ENCODE results near the gene DISC1. TPM values are rescaled to one million over a fixed set of nuclear protein-coding genes. Genes with fewer than 3 reads are reported as not detected.

DISC1 gene
- total RNA-seq, 1 experiment from 2014 or later, result 0.36 TPM

- ChIA-PET CTCF (no interaction called here), POLR2A (no interaction called here)
- no peak for ATAC-seq
- Histone ChIP-seq H3K4me1 (ENCODE audit: control insufficient read depth, insufficient read depth, low read length) (no peaks in the 10 kb centered on the region), H3K27ac (ENCODE audit: low read length) (no peak overlapping the region), H3K9me3 (ENCODE audit: control insufficient read depth, insufficient read depth, low read depth, low read length) (no peaks in the 10 kb centered on the region), H3K4me3 (ENCODE audit: low read depth in 2 of 2, low read length in 2 of 2) (no peak overlapping the region), H3K27me3 (ENCODE audit: control insufficient read depth, insufficient read depth, low read length) (peaks cover 2% of the 10 kb centered on the region; the same call in 1 of the 2 replicates), H3K36me3 (ENCODE audit: control insufficient read depth, insufficient read depth, low read length) (no peaks in the 10 kb centered on the region)
- DNase-seq (ENCODE audit: low read depth, low spot score), result no peak
- TF ChIP-seq SIN3A (IDR thresholded peaks at IDR 0.05; ENCODE audit: borderline replicate concordance, insufficient read depth, low read depth, low read length) (no peak), POLR2AphosphoS5 (IDR thresholded peaks at IDR 0.05; ENCODE audit: low read depth, low read length) (no peak), TCF7L2 (IDR thresholded peaks at IDR 0.05; ENCODE audit: low read depth, low read length) (no peak), REST (IDR thresholded peaks at IDR 0.05; ENCODE audit: insufficient read depth in 1 of 2, low read depth in 2 of 2, low read length in 1 of 2) (no peak)
- TF ChIP-seq, protein P1, sequence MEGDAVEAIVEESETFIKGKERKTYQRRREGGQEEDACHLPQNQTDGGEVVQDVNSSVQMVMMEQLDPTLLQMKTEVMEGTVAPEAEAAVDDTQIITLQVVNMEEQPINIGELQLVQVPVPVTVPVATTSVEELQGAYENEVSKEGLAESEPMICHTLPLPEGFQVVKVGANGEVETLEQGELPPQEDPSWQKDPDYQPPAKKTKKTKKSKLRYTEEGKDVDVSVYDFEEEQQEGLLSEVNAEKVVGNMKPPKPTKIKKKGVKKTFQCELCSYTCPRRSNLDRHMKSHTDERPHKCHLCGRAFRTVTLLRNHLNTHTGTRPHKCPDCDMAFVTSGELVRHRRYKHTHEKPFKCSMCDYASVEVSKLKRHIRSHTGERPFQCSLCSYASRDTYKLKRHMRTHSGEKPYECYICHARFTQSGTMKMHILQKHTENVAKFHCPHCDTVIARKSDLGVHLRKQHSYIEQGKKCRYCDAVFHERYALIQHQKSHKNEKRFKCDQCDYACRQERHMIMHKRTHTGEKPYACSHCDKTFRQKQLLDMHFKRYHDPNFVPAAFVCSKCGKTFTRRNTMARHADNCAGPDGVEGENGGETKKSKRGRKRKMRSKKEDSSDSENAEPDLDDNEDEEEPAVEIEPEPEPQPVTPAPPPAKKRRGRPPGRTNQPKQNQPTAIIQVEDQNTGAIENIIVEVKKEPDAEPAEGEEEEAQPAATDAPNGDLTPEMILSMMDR (IDR thresholded peaks at IDR 0.05), result no peak
- in situ Hi-C loops (cut with HindIII; ENCODE audit: low pct_unique_long_range_greater_than_20kb, low sequenced_read_pairs), result no loop called here
- no TSS peak for BruUV-seq (replicated peaks)
- intact Hi-C loops (cut with micrococcal nuclease; ENCODE audit: unreplicated experiment), result no loop called here
These were observed 51.4 kb downstream of the DISC1 start for GRCh38 chr1:231678011-231678432.

DNA sequence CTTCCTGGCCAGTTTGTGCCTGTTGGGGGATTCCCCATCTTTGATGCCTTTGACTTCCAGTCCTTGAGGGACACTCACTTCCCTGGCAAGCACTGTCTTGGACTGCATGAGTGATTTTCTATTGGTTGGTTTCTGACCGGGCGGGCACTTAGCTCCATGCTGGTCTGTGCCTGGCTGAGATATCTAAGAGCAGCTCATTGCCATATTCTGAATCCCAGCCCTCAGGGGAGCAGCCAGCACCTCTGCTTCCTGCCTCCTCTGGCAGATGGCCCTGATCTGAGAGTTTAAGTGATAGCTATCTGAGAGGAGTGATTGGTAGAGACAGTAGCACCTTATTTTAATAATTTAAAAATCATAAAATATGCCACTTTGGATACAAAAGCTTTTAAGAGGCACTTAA is 52.5 kb downstream of the DISC1 start:
- no peak for DNase-seq (ENCODE audit: low read depth, low spot score)

More for the DNA sequence above, 52.5 kb downstream of the DISC1 start:
- in situ Hi-C loops (cut with HindIII; ENCODE audit: low pct_unique_long_range_greater_than_20kb, low sequenced_read_pairs) (no loop called here), intact Hi-C loops (cut with micrococcal nuclease; ENCODE audit: unreplicated experiment) (no loop called here)
- ATAC-seq, result no peak
- ChIA-PET CTCF (no interaction called here), POLR2A (no interaction called here)
- no TSS peak for BruUV-seq (replicated peaks)
- no peak overlapping the region for H3K27ac ChIP-seq (ENCODE audit: low read length)
- peaks cover 2% of the 10 kb centered on the region; the same call in 1 of the 2 replicates for H3K27me3 ChIP-seq (ENCODE audit: control insufficient read depth, insufficient read depth, low read length)
- TF ChIP-seq SIN3A (IDR thresholded peaks at IDR 0.05; ENCODE audit: borderline replicate concordance, insufficient read depth, low read depth, low read length), result no peak
- TF ChIP-seq, protein P1 (IDR thresholded peaks at IDR 0.05), result no peak
- no peak for TF ChIP-seq REST (IDR thresholded peaks at IDR 0.05; ENCODE audit: insufficient read depth in 1 of 2, low read depth in 2 of 2, low read length in 1 of 2)
- TF ChIP-seq TCF7L2 (IDR thresholded peaks at IDR 0.05; ENCODE audit: low read depth, low read length), result no peak
- no peak for TF ChIP-seq POLR2AphosphoS5 (IDR thresholded peaks at IDR 0.05; ENCODE audit: low read depth, low read length)
- H3K4me1 ChIP-seq (ENCODE audit: control insufficient read depth, insufficient read depth, low read length), result no peaks in the 10 kb centered on the region
- no peak overlapping the region for H3K4me3 ChIP-seq (ENCODE audit: low read depth in 2 of 2, low read length in 2 of 2)
- no peaks in the 10 kb centered on the region for H3K9me3 ChIP-seq (ENCODE audit: control insufficient read depth, insufficient read depth, low read depth, low read length)
- H3K36me3 ChIP-seq (ENCODE audit: control insufficient read depth, insufficient read depth, low read length), result no peaks in the 10 kb centered on the region
